ENCODE data around the gene TSPAN3.

GRCh38 chr15:77094397-77095030 is 23.6 kb upstream of the TSPAN3 start:
- no peak for TF ChIP-seq ZNF274 (IDR thresholded peaks at IDR 0.05; ENCODE audit: low read depth, low read length)
- TF ChIP-seq SUZ12 (IDR thresholded peaks at IDR 0.05; ENCODE audit: extremely low read depth, insufficient read depth, insufficient read length): no peak
- TF ChIP-seq YY1 (IDR thresholded peaks at IDR 0.05; ENCODE audit: insufficient read depth, insufficient read length): no peak

Measured in NT2/D1 (cell line).